Lung (tissue), 12 donors: Measurements from ENCODE around the gene IGBP1. TPM values are rescaled to one million over a fixed set of nuclear protein-coding genes. Genes with fewer than 3 reads are reported as not detected.

Experiments
- ATAC-seq: fragments of 200-7000 bp; cut with Tn5 transposase; one replicate; pipeline ENCODE4 v1.9.1; 2020; ENCODE audit warnings: moderate number of reproducible peaks; ENCODE audit not compliant: insufficient read depth, low FRiP score
- DNase-seq, 3 donors: peaks; one replicate each; pipeline ENCODE4 v3.0.0-alpha.2; 2013 to 2017
- H3K27ac ChIP-seq, 2 donors: one replicate each; pipeline ENCODE4 v1.5.1; 2013; ENCODE audit warnings: mild to moderate bottlenecking in 2 of 2, moderate library complexity in 2 of 2, control low read depth in 1 of 2, inconsistent platforms in 1 of 2, low read depth in 1 of 2, low read length in 1 of 2
- H3K27me3 ChIP-seq, 3 donors: one replicate each; pipeline ENCODE4 v1.5.1; 2013; ENCODE audit warnings: low read length in 2 of 3; ENCODE audit not compliant: control insufficient read depth in 3 of 3, insufficient read depth in 3 of 3
- H3K36me3 ChIP-seq, 4 donors: one replicate each; pipeline ENCODE4 v1.5.1; 2013; ENCODE audit warnings: low read length in 4 of 4, mild to moderate bottlenecking in 1 of 4, moderate library complexity in 1 of 4; ENCODE audit not compliant: control insufficient read depth in 4 of 4, insufficient read depth in 4 of 4
- H3K4me1 ChIP-seq, 5 donors: one replicate each; pipeline ENCODE4 v1.5.1; 2013; ENCODE audit warnings: low read length in 5 of 5, mild to moderate bottlenecking in 2 of 5, moderate library complexity in 1 of 5; ENCODE audit not compliant: control insufficient read depth in 5 of 5, insufficient read depth in 5 of 5
- H3K4me3 ChIP-seq: one replicate; pipeline ENCODE4 v1.5.1; 2013; ENCODE audit warnings: mild to moderate bottlenecking, control low read depth, moderate library complexity
- H3K9ac ChIP-seq, 2 donors: one replicate each; pipeline ENCODE4 v1.5.1; 2013; ENCODE audit warnings: low read length in 2 of 2, control low read depth in 1 of 2; ENCODE audit not compliant: insufficient read depth in 1 of 2
- H3K9me3 ChIP-seq, 4 donors: one replicate each; pipeline ENCODE4 v1.5.1; 2013; ENCODE audit warnings: low read length in 3 of 4, mild to moderate bottlenecking in 1 of 4, moderate library complexity in 1 of 4; ENCODE audit not compliant: control insufficient read depth in 4 of 4, insufficient read depth in 3 of 4
- WGBS, 2 donors: extraction: QIAGEN DNeasy Blood & Tissue Kit; methylation state at CpG; one replicate each; pipeline ENCODE4 v1.1.7; 2013; 5-methylcytosine and 5-hydroxymethylcytosine counted together
- polyA plus RNA-seq, 2 donors: library from polyadenylated mRNA; stranded (reverse); fragments of 200-250 nt; gene quantifications; one replicate each; pipeline ENCODE4 v1.2.1, GENCODE V29; 2013
- total RNA-seq, 2 donors: library from RNA; depleted of rRNA in 1 of 2; stranded (reverse); fragments of >200 nt in 1 of 2; gene quantifications; one replicate each; pipeline ENCODE4 v1.2.1, GENCODE V29; 2014 to 2021
- TF ChIP-seq, protein P1 (sequence below): IDR thresholded peaks from 2 replicates; pipeline ENCODE4 v1.5.1; 2012; ENCODE audit warnings: mild to moderate bottlenecking; ENCODE audit errors: control extremely low read depth, extremely low read depth
- donor health status: control.
- donor health status: control.
- donor health status: Bipolar disorder and iron deficiency.
- donor health status: healthy.
- donor health status: DM: yes; HTN: yes; CAD: no.

IGBP1 gene
- total and polyA plus RNA-seq, 4 donors: 35.5 to 69.1 (median 38.3) TPM

- ATAC-seq: no peak
- Histone ChIP-seq H3K36me3 (no peaks in the 10 kb centered on the region), H3K9ac (peak overlapping the region in 1 of 2 donors; percentile 49), H3K4me3 (peak overlapping the region; percentile 48), H3K9me3 (peaks cover 0 to 7% (median 2%) of the 10 kb centered on the region in 4 donors), H3K4me1 (peaks cover 0 to 8% (median 0%) of the 10 kb centered on the region in 5 donors), H3K27me3 (peaks cover 0 to 2% (median 0%) of the 10 kb centered on the region in 3 donors), H3K27ac (peak overlapping the region; percentile 74 to 88)
- WGBS, 2 donors: 0 to 26% methylated on average over 8 of the region's 8 CpGs
- DNase-seq: no peak
- TF ChIP-seq, protein P1, sequence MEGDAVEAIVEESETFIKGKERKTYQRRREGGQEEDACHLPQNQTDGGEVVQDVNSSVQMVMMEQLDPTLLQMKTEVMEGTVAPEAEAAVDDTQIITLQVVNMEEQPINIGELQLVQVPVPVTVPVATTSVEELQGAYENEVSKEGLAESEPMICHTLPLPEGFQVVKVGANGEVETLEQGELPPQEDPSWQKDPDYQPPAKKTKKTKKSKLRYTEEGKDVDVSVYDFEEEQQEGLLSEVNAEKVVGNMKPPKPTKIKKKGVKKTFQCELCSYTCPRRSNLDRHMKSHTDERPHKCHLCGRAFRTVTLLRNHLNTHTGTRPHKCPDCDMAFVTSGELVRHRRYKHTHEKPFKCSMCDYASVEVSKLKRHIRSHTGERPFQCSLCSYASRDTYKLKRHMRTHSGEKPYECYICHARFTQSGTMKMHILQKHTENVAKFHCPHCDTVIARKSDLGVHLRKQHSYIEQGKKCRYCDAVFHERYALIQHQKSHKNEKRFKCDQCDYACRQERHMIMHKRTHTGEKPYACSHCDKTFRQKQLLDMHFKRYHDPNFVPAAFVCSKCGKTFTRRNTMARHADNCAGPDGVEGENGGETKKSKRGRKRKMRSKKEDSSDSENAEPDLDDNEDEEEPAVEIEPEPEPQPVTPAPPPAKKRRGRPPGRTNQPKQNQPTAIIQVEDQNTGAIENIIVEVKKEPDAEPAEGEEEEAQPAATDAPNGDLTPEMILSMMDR: no peak
Observed at GRCh38 chrX:70132877-70133302, 357 bp upstream of the IGBP1 start.

- peak overlapping the region; percentile 51 for H3K4me3 ChIP-seq
- H3K9ac ChIP-seq: peak overlapping the region; percentile 44 to 69
- H3K9me3 ChIP-seq: peaks cover 0 to 7% (median 2%) of the 10 kb centered on the region in 4 donors
- peak; percentile 35 to 65 (median 47) for DNase-seq
- no peaks in the 10 kb centered on the region for H3K36me3 ChIP-seq
- peaks cover 0 to 8% (median 0%) of the 10 kb centered on the region in 5 donors for H3K4me1 ChIP-seq
- no peak for ATAC-seq
- H3K27me3 ChIP-seq: peaks cover 0 to 2% (median 0%) of the 10 kb centered on the region in 3 donors
- TF ChIP-seq, protein P1: no peak
- WGBS, 2 donors: 9 to 26% methylated on average over 12 of the region's 12 CpGs
- H3K27ac ChIP-seq: peak overlapping the region; percentile 56 to 63
Observed at GRCh38 chrX:70134116-70134477, 850 bp downstream of the IGBP1 start.

DNA sequence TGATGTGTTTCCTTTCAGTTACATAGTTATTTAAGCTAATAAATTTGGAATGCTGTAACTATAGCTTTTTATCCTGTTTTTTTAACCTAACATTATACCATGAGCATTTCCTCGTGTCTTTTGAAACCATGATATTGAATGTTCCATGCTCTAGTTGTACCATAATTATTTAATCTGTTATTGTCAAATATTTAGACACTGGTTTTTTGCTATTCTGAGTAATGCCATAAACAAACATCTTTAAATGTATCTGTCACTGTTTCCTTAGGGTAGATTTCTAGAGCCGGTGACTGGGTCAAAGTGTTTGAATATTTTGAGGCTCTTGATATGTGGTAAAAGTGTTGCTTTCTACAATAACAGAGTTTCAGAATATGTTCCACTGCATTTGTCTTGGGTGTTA lies 5.4 kb downstream of the IGBP1 start:
- peaks cover 0 to 5% (median 2%) of the 10 kb centered on the region in 4 donors for H3K9me3 ChIP-seq
- H3K9ac ChIP-seq: no peak overlapping the region
- 81 to 93% methylated on average over 2 of the region's 2 CpGs for WGBS, 2 donors
- no peak overlapping the region for H3K27ac ChIP-seq
- DNase-seq: no peak
- TF ChIP-seq, protein P1: no peak
- peaks cover 0 to 2% (median 0%) of the 10 kb centered on the region in 3 donors for H3K27me3 ChIP-seq
- H3K36me3 ChIP-seq: peaks cover 0 to 3% (median under 1%) of the 10 kb centered on the region in 4 donors
- ATAC-seq: no peak
- peaks cover 0 to 8% (median 0%) of the 10 kb centered on the region in 5 donors for H3K4me1 ChIP-seq
- H3K4me3 ChIP-seq: no peak overlapping the region

GRCh38 chrX:70139736-70140135 lies 6.5 kb downstream of the IGBP1 start:
- H3K9ac ChIP-seq: no peak overlapping the region
- H3K27me3 ChIP-seq: peaks cover 0 to 3% (median 0%) of the 10 kb centered on the region in 3 donors
- no peak for DNase-seq
- ATAC-seq: no peak
- H3K4me3 ChIP-seq: no peak overlapping the region
- no peaks in the 10 kb centered on the region for H3K9me3 ChIP-seq
- WGBS, 2 donors: 77 to 94% methylated on average over 3 of the region's 3 CpGs
- peaks cover 0 to 6% (median 0%) of the 10 kb centered on the region in 5 donors for H3K4me1 ChIP-seq
- peaks cover 0 to 3% (median under 1%) of the 10 kb centered on the region in 4 donors for H3K36me3 ChIP-seq
- TF ChIP-seq, protein P1: no peak
- H3K27ac ChIP-seq: no peak overlapping the region
